Measurements from ENCODE around the gene CYP2C9. TPM values are rescaled to one million over a fixed set of nuclear protein-coding genes. Genes with fewer than 3 reads are reported as not detected.
"Not testable (repeated sequence)": the region's sequence is repeated elsewhere in the genome, so short reads cannot be mapped to it uniquely, and the experiment has no call there.

CYP2C9 gene
- not detected for polyA plus RNA-seq (2013, experiment 1 of 2; ENCODE audit: insufficient read length)
- polyA plus RNA-seq (2013, experiment 2 of 2; ENCODE audit: insufficient read length), result not detected

GRCh38 chr10:94938383-94938782 is at the start of gene CYP2C9:
Gene CYP2C9 (plus strand): TSS chr10:94938658. CDS start chr10:94938683, 25 bp downstream.
- DNase-seq, result no peak

- no peak for DNase-seq
Measured at GRCh38 chr10:94889123-94889522, 49.3 kb upstream of the CYP2C9 start.

- DNase-seq, result no peak
Measured at GRCh38 chr10:94890264-94891022, 48.0 kb upstream of the CYP2C9 start.

- DNase-seq, result not testable (repeated sequence)
Measured at GRCh38 chr10:94898414-94898813, 40.0 kb upstream of the CYP2C9 start.

GRCh38 chr10:94902080-94902479 is 36.4 kb upstream of the CYP2C9 start:
- DNase-seq, result no peak

- no peak for DNase-seq
Measured at GRCh38 chr10:94902570-94902969, 35.9 kb upstream of the CYP2C9 start.

- not testable (repeated sequence) for DNase-seq
Measured at GRCh38 chr10:94904506-94905148, 33.8 kb upstream of the CYP2C9 start.

- DNase-seq, result no peak
Measured at GRCh38 chr10:94916423-94916822, 22.0 kb upstream of the CYP2C9 start.

GRCh38 chr10:94936721-94937120 is 1.7 kb upstream of the CYP2C9 start:
- DNase-seq, result no peak

- not testable (repeated sequence) for DNase-seq
Measured at GRCh38 chr10:94943432-94944103, 5.1 kb downstream of the CYP2C9 start.

- DNase-seq, result not testable (repeated sequence)
Measured at GRCh38 chr10:94946181-94946580, 7.7 kb downstream of the CYP2C9 start.

- DNase-seq, result no peak
Measured at GRCh38 chr10:94963901-94964300, 25.4 kb downstream of the CYP2C9 start.

GRCh38 chr10:94983555-94983954 is 45.1 kb downstream of the CYP2C9 start:
- DNase-seq, result no peak

GRCh38 chr10:94989192-94989591 is 50.7 kb downstream of the CYP2C9 start:
- DNase-seq, result no peak

GRCh38 chr10:94991243-94991888 is 52.9 kb downstream of the CYP2C9 start:
- no peak for DNase-seq

- DNase-seq, result no peak
Measured at GRCh38 chr10:94992811-94993210, 54.4 kb downstream of the CYP2C9 start.

- no peak for DNase-seq
Measured at GRCh38 chr10:94997741-94998174, 59.3 kb downstream of the CYP2C9 start.

- DNase-seq, result no peak
Measured at GRCh38 chr10:95026461-95026860, 88.0 kb downstream of the CYP2C9 start.

- no peak for DNase-seq
Measured at GRCh38 chr10:95031656-95032055, 93.2 kb downstream of the CYP2C9 start.

- no peak for DNase-seq
Measured at GRCh38 chr10:95034401-95034800, 95.9 kb downstream of the CYP2C9 start.

- DNase-seq, result no peak
Measured at GRCh38 chr10:95035332-95036295, 97.2 kb downstream of the CYP2C9 start.

- no peak for DNase-seq
Measured at GRCh38 chr10:95039281-95039680, 100.8 kb downstream of the CYP2C9 start.
